Measurements from ENCODE around the gene SLC1A6. TPM values are rescaled to one million over a fixed set of nuclear protein-coding genes. Genes with fewer than 3 reads are reported as not detected.

SLC1A6 gene
- not detected in 2 replicates for total RNA-seq

GRCh38 chr19:14979476-14980255 is at the start of gene SLC1A6:
Gene SLC1A6 (minus strand): TSS chr19:14979864. CDS start chr19:14972910, 6,954 bp downstream.

GRCh38 chr19:14941189-14941588 is 38.5 kb downstream of the SLC1A6 start, which contains the start of gene OR7C2:
Gene OR7C2 (plus strand): TSS chr19:14941489. CDS start chr19:14941489, 0 bp downstream.

Other genes with a start within 250 kb of the SLC1A6 start
- under 0.01 TPM in 2 replicates for gene ADGRE2, start 201.3 kb downstream of the SLC1A6 start, total RNA-seq
- not detected in 2 replicates for gene OR7A5, start 144.7 kb downstream of the SLC1A6 start, total RNA-seq
- not detected in 2 replicates for gene OR7C1, start 144.7 kb downstream of the SLC1A6 start, total RNA-seq
- not detected in 2 replicates for gene OR7A10, start 130.9 kb downstream of the SLC1A6 start, total RNA-seq
- not detected in 2 replicates for gene OR7A17, start 93.7 kb downstream of the SLC1A6 start, total RNA-seq
- not detected in 2 replicates for gene OR7C2, start 38.4 kb downstream of the SLC1A6 start, total RNA-seq
- gene CASP14, start 69.6 kb upstream of the SLC1A6 start, total RNA-seq = not detected in 2 replicates
- not detected in 2 replicates for gene OR1I1, start 102.3 kb upstream of the SLC1A6 start, total RNA-seq
- gene SYDE1, start 127.5 kb upstream of the SLC1A6 start, total RNA-seq = 12.2 and 19.0 TPM in 2 replicates
- gene NOTCH3, start 221.1 kb upstream of the SLC1A6 start, total RNA-seq = 7.0 and 27.4 TPM in 2 replicates

Data from smooth muscle cell of bladder (primary cell).